HepG2 (cell line): ENCODE measurements around the gene PLXDC2. TPM values are rescaled to one million over a fixed set of nuclear protein-coding genes. Genes with fewer than 3 reads are reported as not detected.

Experiments used
- ATAC-seq: fragments of 200-7000 bp; cut with Tn5 transposase; 3 replicates; pipeline ENCODE4 v1.9.1; 2020; ENCODE audit warnings: mild to moderate bottlenecking, moderate library complexity
- BruUV-seq: library from RNA; stranded (reverse); fragments of 400-500 nt; replicated peaks from 2 replicates; lab custom pipeline; 2021; lab: Mats Ljungman, UMichigan
- CTCF ChIA-PET: fragments of 300-600 bp; formaldehyde crosslinking; extraction: SDS; loops from one replicate; lab custom pipeline; 2021; ENCODE audit warnings: low total read pairs, inconsistent platforms, low intra/inter-chr PET ratio; lab: Yijun Ruan, JAX
- POLR2A ChIA-PET: fragments of 350-600 bp; sonication (Branson Sonifier 250); formaldehyde crosslinking; loops from one replicate; lab custom pipeline; 2020; ENCODE audit warnings: antibody characterized with exemption, inconsistent platforms; lab: Yijun Ruan, JAX
- DNase-seq: peaks from one replicate; pipeline ENCODE4 v3.0.0-alpha.2; 2015; ENCODE audit warnings: low spot score
- FAIRE-seq: peaks from 3 replicates; lab custom pipeline; 2011; peaks lifted over from hg19 to GRCh38; lab: Jason Lieb, UNC
- H2AFZ ChIP-seq: one replicate; pipeline ENCODE4 v1.6.1; 2011; ENCODE audit warnings: low read length, inconsistent platforms
- H3K27ac ChIP-seq: fragments of 300-600 bp; 3 replicates; pipeline ENCODE4 v1.8.0; 2011; ENCODE audit warnings: mixed run types, mild to moderate bottlenecking, mixed read lengths, low read length, inconsistent platforms; ENCODE audit not compliant: insufficient read depth; ENCODE audit errors: extremely low read length
- H3K27me3 ChIP-seq, 2 experiments: fragments of 200-600 bp in 1 of 2; 2 replicates in 1 of 2; 3 replicates in 1 of 2; pipeline versions ENCODE4 v1.6.0 to v1.8.0; 2011; ENCODE audit warnings: low read length in 2 of 2, mild to moderate bottlenecking in 2 of 2, moderate library complexity in 2 of 2, inconsistent platforms in 1 of 2; ENCODE audit not compliant: insufficient read depth in 2 of 2, control insufficient read depth in 1 of 2
- H3K36me3 ChIP-seq, 2 experiments: fragments of 200-600 bp in 1 of 2; replicated peaks in 1 of 2; 2 replicates in 1 of 2; 3 replicates in 1 of 2; pipeline versions ENCODE4 v1.5.1 to v1.8.0; 2011; ENCODE audit warnings: low read length in 2 of 2, inconsistent platforms in 1 of 2; ENCODE audit not compliant: insufficient read depth in 2 of 2, control insufficient read depth in 1 of 2
- H3K4me1 ChIP-seq: 2 replicates; pipeline ENCODE4 v1.5.1; 2012; ENCODE audit warnings: low read length, inconsistent platforms; ENCODE audit not compliant: insufficient read depth
- H3K4me2 ChIP-seq: 2 replicates; pipeline ENCODE4 v1.6.0; 2011; ENCODE audit warnings: low read depth, low read length, inconsistent platforms
- H3K4me3 ChIP-seq, 3 experiments: fragments of 200-600 bp in 1 of 3; sonication (generic), shearing (Covaris generic) in 1 of 3; replicated peaks in 1 of 3; 2 replicates each; pipeline ENCODE4 v1.5.1; 2011 to 2016; ENCODE audit warnings: low read length in 3 of 3, inconsistent platforms in 2 of 3, low read depth in 2 of 3, mild to moderate bottlenecking in 2 of 3, control low read depth in 1 of 3, mixed read lengths in 1 of 3; ENCODE audit not compliant: insufficient read depth in 1 of 3
- H3K79me2 ChIP-seq: one replicate; pipeline ENCODE4 v1.6.1; 2011; ENCODE audit warnings: low read length, inconsistent platforms; ENCODE audit not compliant: insufficient read depth
- H3K9ac ChIP-seq: 2 replicates; pipeline ENCODE4 v1.6.0; 2011; ENCODE audit warnings: mild to moderate bottlenecking, low read depth, low read length, inconsistent platforms; ENCODE audit not compliant: insufficient read depth
- H3K9me3 ChIP-seq: 2 replicates; pipeline ENCODE4 v1.5.1; 2012; ENCODE audit warnings: mild to moderate bottlenecking, low read length
- H4K20me1 ChIP-seq: 2 replicates; pipeline ENCODE4 v1.6.0; 2011; ENCODE audit warnings: inconsistent platforms, mild to moderate bottlenecking, low read length, moderate library complexity; ENCODE audit not compliant: insufficient read depth
- FOXK1 ChIP-seq: sonication (generic); formaldehyde crosslinking; IDR thresholded peaks from 2 replicates; pipeline ENCODE4 v1.4.0; 2020; ENCODE audit warnings: low read depth, missing genetic modification reagents, borderline replicate concordance
- NR2C2 ChIP-seq: sonication (generic); formaldehyde crosslinking; IDR thresholded peaks from 2 replicates; pipeline ENCODE4 v1.4.0; 2020; ENCODE audit warnings: missing genetic modification reagents, mild to moderate bottlenecking, moderate library complexity, borderline replicate concordance
- PAWR ChIP-seq: sonication (generic); formaldehyde crosslinking; IDR thresholded peaks from 2 replicates; pipeline ENCODE4 v1.4.0; 2020; ENCODE audit warnings: missing genetic modification reagents, mild to moderate bottlenecking, borderline replicate concordance
- RNF2 ChIP-seq: fragments of 450-650 bp; conservative IDR thresholded peaks from 2 replicates; pipeline ENCODE4 v1.6.1; 2016; ENCODE audit warnings: low read depth
- ZNF33B ChIP-seq: sonication (generic); formaldehyde crosslinking; IDR thresholded peaks from 2 replicates; pipeline ENCODE4 v1.5.1; 2020; ENCODE audit warnings: mild to moderate bottlenecking, missing genetic modification reagents
- ZNF34 ChIP-seq: sonication (generic); formaldehyde crosslinking; IDR thresholded peaks from 2 replicates; pipeline ENCODE4 v1.4.0; 2020; ENCODE audit warnings: mild to moderate bottlenecking, missing genetic modification reagents, borderline replicate concordance
- ZNF597 ChIP-seq: sonication (generic); formaldehyde crosslinking; IDR thresholded peaks from 2 replicates; pipeline ENCODE4 v1.5.0; 2020; ENCODE audit warnings: missing genetic modification reagents
- ZNF775 ChIP-seq: sonication (generic); formaldehyde crosslinking; IDR thresholded peaks from 2 replicates; pipeline ENCODE4 v1.4.0; 2020; ENCODE audit warnings: missing genetic modification reagents, mild to moderate bottlenecking, moderate library complexity, borderline replicate concordance
- ZNF781 ChIP-seq: sonication (generic); formaldehyde crosslinking; IDR thresholded peaks from 2 replicates; pipeline ENCODE4 v1.5.1; 2020; ENCODE audit warnings: borderline replicate concordance, mild to moderate bottlenecking, missing genetic modification reagents; ENCODE audit errors: not compliant biosample characterization
- WGBS: methylation state at CpG from one replicate; pipeline ENCODE4 v1.1.6; 2017; ENCODE audit warnings: low lambda C conversion rate; 5-methylcytosine and 5-hydroxymethylcytosine counted together
- in situ Hi-C: cut with HindIII; loops from 2 replicates; pipeline ENCODE4 v1.10.0; 2017; ENCODE audit warnings: low pct_unique_long_range_greater_than_20kb; ENCODE audit not compliant: extremely low pct_ligation_motif_present
- intact Hi-C: fragments of 100-400 bp; cut with micrococcal nuclease; formaldehyde crosslinking; loops from one replicate; pipeline ENCODE4 v1.10.0; 2022; ENCODE audit not compliant: unreplicated experiment
- polyA plus RNA-seq, 8 experiments: library from polyadenylated mRNA; depleted of rRNA in 3 of 8; stranded (reverse) in 7 of 8; unstranded in 1 of 8; fragments of >200 nt; fragmentation: Illumina TruSeq in 4 of 8; extraction: Trizol in 4 of 8; gene quantifications; 2 replicates each; pipeline versions ENCODE4 v1.2.1 to v1.2.3, GENCODE V29; 2011 to 2016; ENCODE audit warnings: low read depth in 4 of 8, missing spikeins in 1 of 8, mixed read lengths in 1 of 8; ENCODE audit not compliant: insufficient read depth in 1 of 8
- total RNA-seq, 5 experiments: library from RNA; depleted of rRNA; stranded (reverse); fragments of >200 nt; fragmentation: Illumina TruSeq; extraction: Trizol; gene quantifications; 2 replicates each; pipeline ENCODE4 v1.2.3, GENCODE V29; 2016; ENCODE audit warnings: low read depth in 1 of 5
- TF ChIP-seq, protein P1 (sequence below): IDR thresholded peaks from 2 replicates; pipeline ENCODE4 v1.6.1; 2016; ENCODE audit warnings: missing genetic modification reagents, missing compliant biosample characterization
- TF ChIP-seq, protein P2 (sequence below): sonication (generic); formaldehyde crosslinking; IDR thresholded peaks from 2 replicates; pipeline ENCODE4 v1.8.1; 2023; ENCODE audit warnings: mild to moderate bottlenecking, missing genetic modification reagents
- TF ChIP-seq, protein P3 (sequence below): sonication (generic); formaldehyde crosslinking; IDR thresholded peaks from 2 replicates; pipeline ENCODE4 v1.4.0; 2020; ENCODE audit warnings: missing genetic modification reagents

Gene PLXDC2
- total and polyA plus RNA-seq, 2 of the 13 experiments (the other 11 are each of a cell fraction or from before 2014, with no cell fraction given), result 2.1 to 2.4 TPM

- TF ChIP-seq ZNF781 (no peak), RNF2 (no peak), NR2C2 (CRISPR knock-in tag) (no peak)
- TF ChIP-seq, protein P1, sequence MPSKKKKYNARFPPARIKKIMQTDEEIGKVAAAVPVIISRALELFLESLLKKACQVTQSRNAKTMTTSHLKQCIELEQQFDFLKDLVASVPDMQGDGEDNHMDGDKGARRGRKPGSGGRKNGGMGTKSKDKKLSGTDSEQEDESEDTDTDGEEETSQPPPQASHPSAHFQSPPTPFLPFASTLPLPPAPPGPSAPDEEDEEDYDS, result no peak
- TF ChIP-seq, all 625 proteins: peak for 0
Measured at GRCh38 chr10:20288060-20288459, 471.8 kb downstream of the PLXDC2 start (continued).

GRCh38 chr10:20289070-20289828 is 473.0 kb downstream of the PLXDC2 start:
- Histone ChIP-seq H3K4me1 (no peaks in the 10 kb centered on the region), H3K9ac (no peak overlapping the region), H2AFZ (no peak overlapping the region), H3K9me3 (peaks cover 8% of the 10 kb centered on the region; the same call in 1 of the 2 replicates), H3K4me2 (no peak overlapping the region), H3K27ac (no peak overlapping the region), H3K36me3 (no peaks in the 10 kb centered on the region), H3K4me3 (no peak overlapping the region), H3K79me2 (no peaks in the 10 kb centered on the region), H3K27me3 (no peaks in the 10 kb centered on the region), H4K20me1 (no peaks in the 10 kb centered on the region)
- FAIRE-seq, result no peak
- BruUV-seq, result no TSS peak
- POLR2A ChIA-PET, result no interaction called here
- 18% methylated on average over 6 of the region's 6 CpGs for WGBS
- no peak for TF ChIP-seq ZNF597
- no peak for TF ChIP-seq ZNF775 (CRISPR knock-in tag)
- no peak for TF ChIP-seq ZNF33B (CRISPR knock-in tag)
- no peak for TF ChIP-seq PAWR
- TF ChIP-seq FOXK1 (CRISPR knock-in tag), result no peak
- TF ChIP-seq ZNF34 (CRISPR knock-in tag), result no peak
- TF ChIP-seq, protein P2, sequence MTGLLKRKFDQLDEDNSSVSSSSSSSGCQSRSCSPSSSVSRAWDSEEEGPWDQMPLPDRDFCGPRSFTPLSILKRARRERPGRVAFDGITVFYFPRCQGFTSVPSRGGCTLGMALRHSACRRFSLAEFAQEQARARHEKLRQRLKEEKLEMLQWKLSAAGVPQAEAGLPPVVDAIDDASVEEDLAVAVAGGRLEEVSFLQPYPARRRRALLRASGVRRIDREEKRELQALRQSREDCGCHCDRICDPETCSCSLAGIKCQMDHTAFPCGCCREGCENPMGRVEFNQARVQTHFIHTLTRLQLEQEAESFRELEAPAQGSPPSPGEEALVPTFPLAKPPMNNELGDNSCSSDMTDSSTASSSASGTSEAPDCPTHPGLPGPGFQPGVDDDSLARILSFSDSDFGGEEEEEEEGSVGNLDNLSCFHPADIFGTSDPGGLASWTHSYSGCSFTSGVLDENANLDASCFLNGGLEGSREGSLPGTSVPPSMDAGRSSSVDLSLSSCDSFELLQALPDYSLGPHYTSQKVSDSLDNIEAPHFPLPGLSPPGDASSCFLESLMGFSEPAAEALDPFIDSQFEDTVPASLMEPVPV (CRISPR knock-in tag), result no peak
- TF ChIP-seq, protein P3, sequence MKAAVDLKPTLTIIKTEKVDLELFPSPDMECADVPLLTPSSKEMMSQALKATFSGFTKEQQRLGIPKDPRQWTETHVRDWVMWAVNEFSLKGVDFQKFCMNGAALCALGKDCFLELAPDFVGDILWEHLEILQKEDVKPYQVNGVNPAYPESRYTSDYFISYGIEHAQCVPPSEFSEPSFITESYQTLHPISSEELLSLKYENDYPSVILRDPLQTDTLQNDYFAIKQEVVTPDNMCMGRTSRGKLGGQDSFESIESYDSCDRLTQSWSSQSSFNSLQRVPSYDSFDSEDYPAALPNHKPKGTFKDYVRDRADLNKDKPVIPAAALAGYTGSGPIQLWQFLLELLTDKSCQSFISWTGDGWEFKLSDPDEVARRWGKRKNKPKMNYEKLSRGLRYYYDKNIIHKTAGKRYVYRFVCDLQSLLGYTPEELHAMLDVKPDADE, result no peak
- in situ Hi-C loops (no loop called here), intact Hi-C loops (no loop called here)
- no peak for ATAC-seq
- CTCF ChIA-PET, result no interaction called here
- DNase-seq, result no peak
